B cell (primary cell): Measurements from ENCODE around the gene PRR33. TPM values are rescaled to one million over a fixed set of nuclear protein-coding genes. Genes with fewer than 3 reads are reported as not detected.

Source experiments
- ATAC-seq: fragments of 200-7000 bp; cut with Tn5 transposase; one replicate; pipeline ENCODE4 v1.10.0; 2021; ENCODE audit warnings: low read depth, mild to moderate bottlenecking, moderate number of reproducible peaks, moderate library complexity
- CTCF ChIA-PET: fragments of 350-600 bp; sonication (Branson Sonifier 250); formaldehyde crosslinking; loops from one replicate; lab custom pipeline; 2021; ENCODE audit warnings: antibody characterized with exemption, inconsistent platforms; lab: Charles Lee
- POLR2A ChIA-PET: fragments of 350-600 bp; sonication (Branson Sonifier 250); formaldehyde crosslinking; loops from one replicate; lab custom pipeline; 2021; ENCODE audit warnings: antibody characterized with exemption; lab: Charles Lee
- DNase-seq: peaks from one replicate; pipeline ENCODE4 v3.0.0; 2013
- H2AFZ ChIP-seq: 2 replicates; pipeline ENCODE4 v1.6.1; 2012; ENCODE audit warnings: mild to moderate bottlenecking, low read depth, low read length; ENCODE audit not compliant: insufficient read depth, poor library complexity, severe bottlenecking
- H3K27ac ChIP-seq, 2 donors: 1 replicate in 1 of 2; 2 replicates in 1 of 2; pipeline ENCODE4 v1.5.1; 2012 to 2013; ENCODE audit warnings: low read length in 2 of 2, mild to moderate bottlenecking in 2 of 2, moderate library complexity in 1 of 2
- H3K27me3 ChIP-seq, 4 experiments: fragments of 200-600 bp in 1 of 4; sonication (generic) in 1 of 4; replicated peaks in 1 of 4; 1 replicate in 2 of 4; 2 replicates in 2 of 4; pipeline versions ENCODE4 v1.6.1 to v1.7.0; 2013 to 2016; ENCODE audit warnings: low read length in 3 of 4, mild to moderate bottlenecking in 2 of 4, mixed read lengths in 1 of 4, moderate library complexity in 1 of 4; ENCODE audit not compliant: insufficient read depth in 4 of 4, control insufficient read depth in 3 of 4; ENCODE audit errors: control extremely low read depth in 1 of 4
- H3K36me3 ChIP-seq, 2 experiments: replicated peaks in 1 of 2; 1 replicate in 1 of 2; 2 replicates in 1 of 2; pipeline versions ENCODE4 v1.6.1 to v1.7.1; 2013; ENCODE audit warnings: low read length in 1 of 2; ENCODE audit not compliant: insufficient read depth in 2 of 2, control insufficient read depth in 1 of 2; ENCODE audit errors: control extremely low read depth in 1 of 2, extremely low read depth in 1 of 2
- H3K4me1 ChIP-seq, 2 donors: fragments of 200-600 bp in 1 of 2; sonication (generic) in 1 of 2; 1 replicate in 1 of 2; 2 replicates in 1 of 2; pipeline versions ENCODE4 v1.5.1 to v1.6.1; 2013 to 2017; ENCODE audit warnings: low read length in 2 of 2; ENCODE audit not compliant: control insufficient read depth in 2 of 2, insufficient read depth in 2 of 2
- H3K4me2 ChIP-seq: replicated peaks from 2 replicates; pipeline ENCODE3; 2012; ENCODE audit warnings: mild to moderate bottlenecking, low read depth, low read length; ENCODE audit not compliant: poor library complexity, severe bottlenecking
- H3K4me3 ChIP-seq, 5 experiments: fragments of 200-600 bp in 1 of 5; sonication (generic) in 1 of 5; 1 replicate in 3 of 5; 2 replicates in 2 of 5; pipeline versions ENCODE4 v1.5.1 to v1.7.0; 2011 to 2016; ENCODE audit warnings: low read length in 4 of 5, mild to moderate bottlenecking in 4 of 5, low read depth in 2 of 5, control low read depth in 1 of 5, moderate library complexity in 1 of 5; ENCODE audit not compliant: insufficient read depth in 1 of 5; ENCODE audit errors: control extremely low read depth in 1 of 5, extremely low read depth in 1 of 5
- H3K79me2 ChIP-seq: fragments of 200-600 bp; sonication (generic); one replicate; pipeline ENCODE4 v1.6.0; 2016; ENCODE audit warnings: low read length; ENCODE audit not compliant: control insufficient read depth, insufficient read depth
- H3K9ac ChIP-seq: fragments of 200-600 bp; sonication (generic); 2 replicates; pipeline ENCODE4 v1.6.1; 2017; ENCODE audit warnings: mild to moderate bottlenecking, low read length, moderate library complexity
- H3K9me3 ChIP-seq, 3 donors: one replicate each; pipeline versions ENCODE4 v1.6.1 to v1.7.1; 2013; ENCODE audit warnings: low read length in 2 of 3; ENCODE audit not compliant: control insufficient read depth in 2 of 3, insufficient read depth in 1 of 3; ENCODE audit errors: control extremely low read depth in 1 of 3
- H4K20me1 ChIP-seq: 2 replicates; pipeline ENCODE4 v1.6.0; 2012; ENCODE audit warnings: mild to moderate bottlenecking, low read length; ENCODE audit not compliant: insufficient read depth, control insufficient read depth, poor library complexity, severe bottlenecking
- H3K27ac Mint-ChIP-seq: one replicate; pipeline ENCODE4 v1.8.0; 2021; ENCODE audit warnings: mixed read lengths
- H3K27me3 Mint-ChIP-seq: one replicate; pipeline ENCODE4 v1.8.0; 2021; ENCODE audit warnings: mixed read lengths
- H3K4me1 Mint-ChIP-seq: one replicate; pipeline ENCODE4 v1.8.0; 2021; ENCODE audit warnings: mixed read lengths
- H3K4me3 Mint-ChIP-seq: one replicate; pipeline ENCODE4 v1.8.0; 2021; ENCODE audit warnings: mixed read lengths
- H3K9me3 Mint-ChIP-seq: one replicate; pipeline ENCODE4 v1.8.0; 2022; ENCODE audit warnings: mixed read lengths; ENCODE audit not compliant: insufficient read depth
- CTCF ChIP-seq: fragments of 200-600 bp; IDR thresholded peaks from one replicate; pipeline ENCODE4 v1.8.0; 2022; ENCODE audit warnings: antibody characterized with exemption, mild to moderate bottlenecking
- EZH2 ChIP-seq: IDR thresholded peaks from 2 replicates; pipeline ENCODE4 v1.6.1; 2012; ENCODE audit warnings: borderline replicate concordance, low read depth, mild to moderate bottlenecking, moderate library complexity, low read length; ENCODE audit not compliant: insufficient read depth, poor library complexity, severe bottlenecking
- WGBS: methylation state at CpG from one replicate; pipeline ENCODE4 v1.1.5; 2013; ENCODE audit warnings: missing lambda C conversion rate; ENCODE audit not compliant: insufficient coverage; 5-methylcytosine and 5-hydroxymethylcytosine counted together
- intact Hi-C: fragments of 100-400 bp; cut with micrococcal nuclease; formaldehyde crosslinking; loops from one replicate; pipeline ENCODE4 v1.10.0; 2022
- polyA plus RNA-seq: library from polyadenylated mRNA; depleted of rRNA; stranded (reverse); fragments of >200 nt; gene quantifications from 2 replicates; pipeline ENCODE4 v1.2.3, GENCODE V29; 2012
- total RNA-seq, 2 donors: library from RNA; stranded (reverse); fragments of 120-200 nt in 1 of 2; gene quantifications; 1 replicate in 1 of 2; 2 replicates in 1 of 2; pipeline versions ENCODE4 v1.2.3 to v1.2.4, GENCODE V29; 2013 to 2022

The PRR33 gene
- total and polyA plus RNA-seq, 2 donors (not counting 1 experiment from before 2014, with no cell fraction given), result not detected

DNA sequence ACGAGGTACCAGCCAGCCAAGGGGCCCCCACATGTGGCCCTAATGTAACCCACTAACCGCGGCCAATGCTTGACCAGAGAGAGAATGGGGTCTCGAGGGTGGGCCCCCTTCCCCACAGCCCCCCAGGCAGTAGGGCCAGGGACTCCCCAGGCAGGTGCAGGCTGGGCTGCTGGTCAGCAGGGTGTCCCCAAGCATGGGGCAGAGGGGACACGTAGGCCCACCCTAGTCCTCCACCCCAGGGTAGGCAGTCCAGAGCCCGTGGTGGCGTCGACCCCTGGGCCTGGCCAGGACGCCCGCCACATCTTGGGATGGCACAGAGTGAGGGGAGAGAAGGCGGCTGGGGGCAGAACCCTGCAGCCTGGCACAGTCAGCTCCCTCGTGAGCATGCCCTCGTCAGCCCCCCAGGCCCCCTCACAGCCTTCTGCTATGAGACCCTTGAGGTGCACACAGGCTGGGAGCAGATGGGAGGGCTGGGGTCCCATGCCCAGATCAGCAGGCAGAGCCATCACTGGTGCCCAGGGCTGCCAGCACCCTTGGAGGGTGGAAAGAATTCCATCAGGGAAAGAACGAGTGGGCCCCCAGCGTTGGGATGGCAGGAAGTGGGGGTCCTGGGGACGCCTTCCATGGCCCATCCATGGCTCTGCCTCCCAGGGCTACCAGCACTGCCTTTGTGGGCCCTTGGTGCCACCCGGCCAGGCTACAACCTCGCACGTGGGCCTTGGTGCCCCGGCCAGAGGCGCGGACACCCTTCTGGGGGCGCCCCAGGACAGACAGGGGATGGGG is 33.9 kb upstream of the PRR33 start:
- Histone ChIP-seq H3K36me3 (no peaks in the 10 kb centered on the region), H3K9ac (no peak overlapping the region), H3K4me1 (peaks cover 0 to 5% of the 10 kb centered on the region in 2 donors), H3K4me3 (no peak overlapping the region), H3K27ac (no peak overlapping the region), H2AFZ (no peak overlapping the region), H3K4me2 (no peak overlapping the region), H3K9me3 (no peaks in the 10 kb centered on the region), H4K20me1 (no peaks in the 10 kb centered on the region), H3K79me2 (no peaks in the 10 kb centered on the region), H3K27me3 (peaks cover 0 to 31% (median 8%) of the 10 kb centered on the region in 4 experiments)
- WGBS, result 87% methylated on average over 19 of the region's 23 CpGs
- Mint-ChIP-seq H3K9me3 (no peaks in the 10 kb centered on the region), H3K27me3 (peaks cover 21% of the 10 kb centered on the region), H3K27ac (no peak overlapping the region), H3K4me3 (no peak overlapping the region), H3K4me1 (no peaks in the 10 kb centered on the region)
- CTCF ChIA-PET, result no interaction called here
- no peak for TF ChIP-seq EZH2
- TF ChIP-seq CTCF, result no peak
- ATAC-seq, result no peak
- intact Hi-C loops, result no loop called here
- POLR2A ChIA-PET, result no interaction called here
- DNase-seq, result no peak

DNA sequence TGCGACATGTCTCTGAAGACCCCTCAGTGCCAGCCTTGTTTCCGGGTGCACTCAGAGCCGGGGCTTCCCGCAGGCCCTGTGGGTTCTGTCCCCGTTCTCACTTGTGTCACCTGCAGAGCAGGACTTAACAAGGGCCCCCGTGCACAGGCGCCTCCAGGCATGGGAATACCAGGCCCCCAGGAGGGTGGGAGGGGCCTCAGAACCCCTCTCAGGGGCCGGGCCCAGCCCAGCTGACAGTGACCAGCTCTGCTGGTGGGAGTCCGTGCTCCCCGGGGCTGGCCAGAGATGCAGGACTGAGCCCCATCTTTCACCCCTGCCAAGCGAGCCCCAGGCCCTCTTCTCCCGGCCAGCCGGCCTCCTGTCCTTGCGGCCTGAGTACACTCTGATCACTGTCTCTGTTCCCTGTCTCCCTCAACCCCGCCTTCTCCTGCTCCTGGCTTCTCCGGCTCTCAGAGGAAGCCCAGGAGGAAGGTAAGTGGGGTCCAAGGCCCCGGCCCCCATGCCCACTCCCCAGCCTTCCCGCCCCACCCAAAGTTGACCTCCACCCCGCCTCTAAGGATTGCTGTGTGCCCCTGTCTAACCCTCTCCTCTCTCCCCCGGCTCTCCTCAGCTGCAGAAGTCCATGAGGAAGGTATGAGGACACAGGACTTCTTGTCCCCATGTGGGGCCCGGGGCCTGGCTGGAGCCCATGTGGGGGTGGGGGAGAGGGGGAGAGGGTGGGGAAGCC is 33.1 kb upstream of the PRR33 start:
- Histone ChIP-seq H3K4me3 (no peak overlapping the region), H3K27ac (no peak overlapping the region), H3K4me1 (peaks cover 0 to 5% of the 10 kb centered on the region in 2 donors), H3K36me3 (no peaks in the 10 kb centered on the region), H2AFZ (no peak overlapping the region), H3K9me3 (no peaks in the 10 kb centered on the region), H3K4me2 (no peak overlapping the region), H3K79me2 (no peaks in the 10 kb centered on the region), H4K20me1 (no peaks in the 10 kb centered on the region), H3K9ac (no peak overlapping the region), H3K27me3 (peaks cover 0 to 31% (median 8%) of the 10 kb centered on the region in 4 experiments)
- Mint-ChIP-seq H3K4me1 (no peaks in the 10 kb centered on the region), H3K27ac (no peak overlapping the region), H3K4me3 (no peak overlapping the region), H3K9me3 (no peaks in the 10 kb centered on the region), H3K27me3 (peaks cover 20% of the 10 kb centered on the region)
- intact Hi-C loops, result no loop called here
- ChIA-PET CTCF (no interaction called here), POLR2A (no interaction called here)
- TF ChIP-seq EZH2, result no peak
- no peak for TF ChIP-seq CTCF
- 93% methylated on average over 16 of the region's 21 CpGs for WGBS
- no peak for ATAC-seq
- DNase-seq, result no peak
